Activated CD4-positive, alpha-beta memory T cell treated with anti-CD3 and anti-CD28 coated beads, Interleukin-2, amount 10 ng/mL, durations not matched to agents 7 days and 5 days (primary cell): ENCODE data around the gene SCUBE1. TPM values are rescaled to one million over a fixed set of nuclear protein-coding genes. Genes with fewer than 3 reads are reported as not detected.

Experiments used
- CTCF ChIA-PET: fragments of 350-600 bp; sonication (Branson Sonifier 250); formaldehyde crosslinking; loops from one replicate; lab custom pipeline; 2021; ENCODE audit warnings: antibody characterized with exemption, inconsistent platforms; lab: Charles Lee
- POLR2A ChIA-PET: fragments of 350-600 bp; sonication (Branson Sonifier 250); formaldehyde crosslinking; loops from one replicate; lab custom pipeline; 2021; ENCODE audit warnings: antibody characterized with exemption; lab: Charles Lee
- DNase-seq: peaks from one replicate; pipeline ENCODE4 v3.0.0-alpha.2; 2020
- H3K27ac Mint-ChIP-seq: one replicate; pipeline ENCODE4 v1.8.0; 2021; ENCODE audit warnings: mild to moderate bottlenecking, mixed read lengths
- H3K27me3 Mint-ChIP-seq: one replicate; pipeline ENCODE4 v1.8.0; 2021; ENCODE audit warnings: mixed read lengths
- H3K36me3 Mint-ChIP-seq: one replicate; pipeline ENCODE4 v1.8.0; 2021; ENCODE audit warnings: low read depth, mixed read lengths
- H3K4me1 Mint-ChIP-seq: one replicate; pipeline ENCODE4 v1.8.0; 2021; ENCODE audit warnings: mixed read lengths
- H3K4me3 Mint-ChIP-seq: one replicate; pipeline ENCODE4 v1.8.0; 2021; ENCODE audit warnings: mild to moderate bottlenecking, mixed read lengths
- H3K9me3 Mint-ChIP-seq: one replicate; pipeline ENCODE4 v1.8.0; 2021; ENCODE audit warnings: mixed read lengths
- total RNA-seq, 2 experiments: library from RNA; stranded (reverse); gene quantifications; one replicate each; pipeline ENCODE4 v1.2.3, GENCODE V29; 2021

SCUBE1 gene
- total RNA-seq, 2 experiments from 2014 or later = 0.15 to 0.20 TPM

- POLR2A ChIA-PET = interaction anchor here (1.0 to 1.9 kb wide), 5 partner anchors 31 to 159 kb away, joined by 4 to 7 read pairs (median 6); no protein-coding TSS in a partner anchor
- peaks cover 44% of the 10 kb centered on the region for H3K27me3 Mint-ChIP-seq
- DNase-seq = peak; percentile 76
These were observed 3.4 kb upstream of the SCUBE1 start for GRCh38 chr22:43346521-43346929.

GRCh38 chr22:43345761-43346301 is 2.7 kb upstream of the SCUBE1 start:
- Mint-ChIP-seq H3K27ac (peak overlapping the region; percentile 73), H3K27me3 (peaks cover 51% of the 10 kb centered on the region), H3K4me1 (peaks cover 33% of the 10 kb centered on the region), H3K9me3 (no peaks in the 10 kb centered on the region), H3K4me3 (no peak overlapping the region), H3K36me3 (no peaks in the 10 kb centered on the region)
- CTCF ChIA-PET = interaction anchor here (0.7 to 5.4 kb wide), 31 partner anchors 9 to 158 kb away, joined by 3 to 99 read pairs (median 6); no protein-coding TSS in a partner anchor
- POLR2A ChIA-PET = interaction anchor here (1.0 to 1.9 kb wide), 7 partner anchors 24 to 158 kb away, joined by 3 to 7 read pairs (median 6); no protein-coding TSS in a partner anchor
- DNase-seq = peak; percentile 24

More at GRCh38 chr22:43346521-43346929, 3.4 kb upstream of the SCUBE1 start:
- peak overlapping the region; percentile 73 for H3K27ac Mint-ChIP-seq
- CTCF ChIA-PET = interaction anchor here (0.6 to 5.4 kb wide), 34 partner anchors 9 to 159 kb away, joined by 3 to 99 read pairs (median 6); no protein-coding TSS in a partner anchor
- no peak overlapping the region for H3K4me3 Mint-ChIP-seq
- no peaks in the 10 kb centered on the region for H3K36me3 Mint-ChIP-seq
- H3K4me1 Mint-ChIP-seq = peaks cover 35% of the 10 kb centered on the region
- H3K9me3 Mint-ChIP-seq = no peaks in the 10 kb centered on the region

- CTCF ChIA-PET = interaction anchor here (0.9 to 5.4 kb wide), 18 partner anchors 8 to 157 kb away, joined by 3 to 99 read pairs (median 10); no protein-coding TSS in a partner anchor
- Mint-ChIP-seq H3K4me1 (peaks cover 33% of the 10 kb centered on the region), H3K9me3 (no peaks in the 10 kb centered on the region), H3K27me3 (peaks cover 56% of the 10 kb centered on the region), H3K36me3 (no peaks in the 10 kb centered on the region), H3K27ac (no peak overlapping the region), H3K4me3 (no peak overlapping the region)
- POLR2A ChIA-PET = interaction anchor here (1.0 to 1.7 kb wide), 6 partner anchors 24 to 158 kb away, joined by 3 to 7 read pairs (median 6); no protein-coding TSS in a partner anchor
- DNase-seq = no peak
These were observed 2.2 kb upstream of the SCUBE1 start for GRCh38 chr22:43345356-43345755.

- Mint-ChIP-seq H3K36me3 (no peaks in the 10 kb centered on the region), H3K27ac (no peak overlapping the region), H3K4me3 (no peak overlapping the region), H3K9me3 (no peaks in the 10 kb centered on the region), H3K27me3 (peaks cover 52% of the 10 kb centered on the region), H3K4me1 (peaks cover 31% of the 10 kb centered on the region)
- ChIA-PET CTCF (interaction anchor here (1.0 to 5.4 kb wide), 5 partner anchors 13 to 114 kb away, joined by 3 to 99 read pairs (median 13); no protein-coding TSS in a partner anchor), POLR2A (interaction anchor here (1.1 to 1.7 kb wide), 2 partner anchors 81 to 113 kb away, joined by 3 to 6 read pairs; no protein-coding TSS in a partner anchor)
- DNase-seq = no peak
These were observed 1.3 kb upstream of the SCUBE1 start for GRCh38 chr22:43344520-43344787.

- Mint-ChIP-seq H3K36me3 (no peaks in the 10 kb centered on the region), H3K9me3 (no peaks in the 10 kb centered on the region), H3K27me3 (peaks cover 48% of the 10 kb centered on the region), H3K4me3 (no peak overlapping the region), H3K4me1 (peaks cover 29% of the 10 kb centered on the region), H3K27ac (no peak overlapping the region)
- ChIA-PET CTCF (interaction anchor here (1.0 to 5.4 kb wide), 4 partner anchors 13 to 113 kb away, joined by 3 to 99 read pairs (median 50); no protein-coding TSS in a partner anchor), POLR2A (interaction anchor here (1.1 kb wide), 1 partner anchor 112 kb away, joined by 3 read pairs; no protein-coding TSS in a partner anchor)
- DNase-seq = no peak
These were observed 723 bp upstream of the SCUBE1 start for GRCh38 chr22:43343670-43344519.

- Mint-ChIP-seq H3K4me3 (no peak overlapping the region), H3K36me3 (no peaks in the 10 kb centered on the region), H3K9me3 (no peaks in the 10 kb centered on the region)
These were observed 568 bp downstream of the SCUBE1 start for GRCh38 chr22:43342347-43343261.

GRCh38 chr22:43341565-43341964 is 1.6 kb downstream of the SCUBE1 start:
- H3K36me3 Mint-ChIP-seq = no peaks in the 10 kb centered on the region

More at GRCh38 chr22:43342347-43343261, 568 bp downstream of the SCUBE1 start:
- Mint-ChIP-seq H3K4me1 (peaks cover 26% of the 10 kb centered on the region), H3K27ac (no peak overlapping the region), H3K27me3 (peaks cover 38% of the 10 kb centered on the region)
- CTCF ChIA-PET = interaction anchor here (5.4 kb wide), 1 partner anchor 69 kb away, joined by 98 read pairs; no protein-coding TSS in a partner anchor
- no peak for DNase-seq
- POLR2A ChIA-PET = no interaction called here

GRCh38 chr22:43338766-43339345 is 4.3 kb downstream of the SCUBE1 start:
- H3K27ac Mint-ChIP-seq = no peak overlapping the region
- ChIA-PET POLR2A (no interaction called here), CTCF (interaction anchor here (0.7 kb wide), 1 partner anchor 107 kb away, joined by 3 read pairs; no protein-coding TSS in a partner anchor)
- H3K27me3 Mint-ChIP-seq = peaks cover 26% of the 10 kb centered on the region
- DNase-seq = no peak
- no peaks in the 10 kb centered on the region for H3K9me3 Mint-ChIP-seq
- H3K4me3 Mint-ChIP-seq = no peak overlapping the region
- peaks cover 2% of the 10 kb centered on the region for H3K4me1 Mint-ChIP-seq
- H3K36me3 Mint-ChIP-seq = no peaks in the 10 kb centered on the region

More at GRCh38 chr22:43341565-43341964, 1.6 kb downstream of the SCUBE1 start:
- CTCF ChIA-PET = no interaction called here
- Mint-ChIP-seq H3K9me3 (no peaks in the 10 kb centered on the region), H3K4me3 (no peak overlapping the region), H3K27me3 (peaks cover 36% of the 10 kb centered on the region), H3K4me1 (peaks cover 24% of the 10 kb centered on the region), H3K27ac (no peak overlapping the region)
- DNase-seq = no peak
- POLR2A ChIA-PET = no interaction called here

- POLR2A ChIA-PET = no interaction called here
- no peaks in the 10 kb centered on the region for H3K9me3 Mint-ChIP-seq
These were observed 5.2 kb downstream of the SCUBE1 start for GRCh38 chr22:43337946-43338345.

GRCh38 chr22:43337385-43337784 is 5.8 kb downstream of the SCUBE1 start:
- no peaks in the 10 kb centered on the region for H3K36me3 Mint-ChIP-seq
- DNase-seq = no peak

More at GRCh38 chr22:43337946-43338345, 5.2 kb downstream of the SCUBE1 start:
- Mint-ChIP-seq H3K36me3 (no peaks in the 10 kb centered on the region), H3K4me1 (peaks cover 2% of the 10 kb centered on the region), H3K4me3 (no peak overlapping the region), H3K27ac (no peak overlapping the region), H3K27me3 (peaks cover 24% of the 10 kb centered on the region)
- CTCF ChIA-PET = interaction anchor here (2.7 kb wide), 1 partner anchor 8 kb away, joined by 12 read pairs; no protein-coding TSS in a partner anchor
- no peak for DNase-seq

GRCh38 chr22:43334378-43334777 is 8.8 kb downstream of the SCUBE1 start:
- Mint-ChIP-seq H3K27ac (no peak overlapping the region), H3K4me1 (peaks cover 5% of the 10 kb centered on the region), H3K4me3 (no peak overlapping the region), H3K27me3 (no peaks in the 10 kb centered on the region), H3K36me3 (no peaks in the 10 kb centered on the region), H3K9me3 (no peaks in the 10 kb centered on the region)
- DNase-seq = no peak
- CTCF ChIA-PET = interaction anchor here (0.9 to 1.0 kb wide), 2 partner anchors 12 to 61 kb away, joined by 4 to 7 read pairs; no protein-coding TSS in a partner anchor
- POLR2A ChIA-PET = no interaction called here

More at GRCh38 chr22:43337385-43337784, 5.8 kb downstream of the SCUBE1 start:
- CTCF ChIA-PET = interaction anchor here (2.7 kb wide), 1 partner anchor 9 kb away, joined by 12 read pairs; no protein-coding TSS in a partner anchor
- Mint-ChIP-seq H3K4me3 (no peak overlapping the region), H3K4me1 (peaks cover 2% of the 10 kb centered on the region), H3K27ac (no peak overlapping the region), H3K9me3 (no peaks in the 10 kb centered on the region), H3K27me3 (peaks cover 22% of the 10 kb centered on the region)
- POLR2A ChIA-PET = no interaction called here
